ENCODE data around the gene GPD2.

Gene GPD2

DNA sequence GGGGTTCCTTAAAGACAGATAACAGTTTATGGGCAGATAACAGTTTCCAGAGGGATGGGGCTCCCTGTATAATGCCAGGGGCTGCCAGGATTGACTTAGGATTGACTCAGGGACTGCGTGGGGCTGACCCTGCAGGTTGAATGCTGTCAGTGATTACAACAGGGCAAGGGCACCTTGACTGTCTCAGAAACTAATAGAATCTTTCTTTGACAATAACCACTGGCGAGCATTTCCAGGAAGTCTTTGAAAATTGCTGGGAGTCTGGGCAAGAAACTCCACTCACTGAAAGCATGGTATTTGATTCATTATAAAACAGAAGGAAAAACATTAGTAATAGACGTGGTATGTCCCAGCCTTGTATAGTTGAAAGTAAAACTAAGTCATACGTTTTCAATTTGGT, 101.0 kb downstream of the GPD2 start:
- no peak for DNase-seq

DNA sequence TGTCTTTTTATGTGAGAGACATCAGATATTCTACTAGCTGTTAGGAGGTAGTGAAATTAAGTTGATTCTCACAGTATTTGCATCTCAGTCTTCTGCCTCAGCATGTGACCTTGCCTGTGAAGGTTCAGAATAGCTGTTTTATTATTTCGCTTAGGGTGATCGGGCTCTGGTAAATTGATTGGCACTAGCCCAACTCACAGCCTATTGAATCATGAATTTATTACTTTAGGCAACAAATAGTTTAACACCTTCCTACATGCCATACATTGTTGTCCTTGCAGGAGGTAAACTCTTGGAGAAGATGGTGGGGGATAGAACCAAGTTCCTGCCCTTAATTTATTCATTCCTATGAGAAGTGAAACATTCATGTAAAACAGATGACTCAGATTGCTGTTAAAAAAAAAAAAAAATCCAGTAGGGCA, 101.9 kb downstream of the GPD2 start:
- peak; percentile 0 for DNase-seq

DNA sequence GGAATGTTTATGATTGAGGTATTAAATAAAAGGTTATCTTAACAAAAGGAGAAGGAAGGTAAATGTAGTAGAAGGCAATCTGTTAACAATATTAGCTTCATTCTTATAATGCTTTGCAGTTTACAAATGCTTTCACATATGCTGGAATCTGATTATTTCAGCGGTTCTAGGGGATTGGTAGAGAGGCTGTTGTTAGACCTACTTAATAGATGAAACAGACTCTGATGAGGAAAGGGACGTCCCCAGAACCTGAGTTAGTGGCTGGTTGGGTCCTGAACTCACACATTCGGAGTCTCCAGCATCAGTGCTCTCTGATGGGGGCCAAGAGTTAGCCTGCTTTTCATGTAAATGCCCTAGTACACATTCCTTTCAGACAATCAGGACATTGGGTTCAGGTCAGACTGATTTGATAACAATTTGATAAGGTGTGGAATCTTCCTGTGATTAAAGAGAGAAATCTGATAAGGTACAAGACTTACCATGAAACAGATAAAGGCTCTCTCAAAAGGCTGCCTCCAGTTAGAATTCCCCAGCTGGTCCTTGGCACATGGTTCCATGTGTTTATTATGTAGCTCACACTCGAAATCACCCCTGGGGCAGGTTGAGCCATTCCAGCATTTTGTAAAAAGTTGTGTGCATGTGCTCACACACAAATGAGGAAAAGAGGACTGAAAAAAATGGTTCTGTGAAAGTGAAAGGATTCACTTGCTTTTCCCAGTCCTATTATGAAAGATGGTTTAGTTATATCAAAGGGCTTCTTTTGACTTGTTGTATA, 103.1 kb downstream of the GPD2 start:
- DNase-seq = no peak

DNA sequence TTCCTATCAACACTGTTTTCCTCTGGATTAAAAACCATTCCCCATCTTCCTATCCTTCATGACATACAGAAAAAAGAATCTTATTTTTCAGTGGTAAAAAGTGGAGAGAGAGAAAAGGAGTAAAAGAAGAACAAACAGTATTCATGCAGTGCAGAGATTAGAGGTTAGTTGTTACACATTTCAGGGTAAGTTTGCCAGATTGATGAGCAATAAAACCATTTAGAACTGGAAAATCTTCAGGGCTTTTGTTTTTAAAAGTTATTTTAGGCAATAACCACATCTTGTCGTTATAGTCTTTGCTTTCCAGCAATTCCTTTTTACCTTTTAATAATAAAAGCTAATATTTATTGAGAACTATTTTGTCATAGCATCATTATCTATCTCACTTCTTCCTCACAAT, 104.5 kb downstream of the GPD2 start:
- no peak for DNase-seq

DNA sequence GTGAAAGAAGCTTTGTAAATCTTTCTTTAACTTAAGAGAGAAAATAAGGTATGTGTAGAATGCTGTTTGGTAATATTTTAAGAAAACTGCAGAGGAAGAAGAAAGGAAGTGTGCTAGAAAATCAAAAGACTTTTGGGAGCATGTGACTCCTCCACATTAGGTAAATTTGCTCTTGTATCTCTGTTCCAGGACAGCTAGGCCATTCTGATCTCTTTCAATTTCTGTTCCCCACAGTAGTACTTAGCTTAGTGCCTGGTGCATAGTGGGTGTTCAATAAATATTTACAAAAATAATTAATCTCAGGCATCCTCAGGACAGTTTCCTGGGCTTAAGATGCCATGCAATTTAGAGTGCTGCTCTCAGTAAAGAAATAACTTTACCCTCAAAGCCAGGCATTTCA, 105.0 kb downstream of the GPD2 start:
- no peak for DNase-seq

DNA sequence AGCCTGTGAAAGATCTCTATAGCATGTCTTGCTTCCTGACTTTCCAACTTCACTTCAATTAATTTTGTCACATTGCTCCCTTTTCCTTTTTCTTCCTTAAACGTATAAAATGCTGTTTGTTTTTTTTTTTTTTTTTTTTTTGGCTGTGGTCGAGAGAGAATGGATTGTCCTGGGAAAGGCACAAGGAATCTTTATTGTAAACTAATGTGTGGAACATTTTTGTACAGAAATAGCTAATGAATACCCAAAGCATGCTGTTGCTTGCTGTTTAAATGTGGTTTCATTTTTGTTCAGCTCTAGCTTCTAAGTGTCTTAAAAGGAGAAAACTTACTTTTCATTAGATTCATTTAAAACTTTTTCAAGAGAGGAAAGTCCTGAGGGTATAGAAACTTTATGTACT, 105.5 kb downstream of the GPD2 start:
- DNase-seq = no peak

DNA sequence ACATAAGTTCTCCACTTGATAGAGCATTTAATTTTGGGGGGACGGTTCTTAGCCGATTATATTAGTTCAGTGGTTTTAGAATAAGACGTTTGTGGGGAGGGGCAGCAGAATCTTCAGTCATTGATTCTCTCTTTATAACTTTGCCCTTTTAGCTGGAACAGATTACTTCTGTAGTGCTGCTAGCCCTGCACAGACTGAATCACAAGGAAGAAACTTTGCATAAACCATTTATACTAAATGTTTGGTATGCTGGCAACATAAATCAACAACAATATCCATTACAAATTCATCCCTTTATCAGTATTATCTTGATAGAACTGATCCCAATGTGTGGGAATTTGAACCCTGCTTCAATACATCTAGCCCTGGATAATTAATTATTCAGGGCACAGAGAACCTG, 112.2 kb downstream of the GPD2 start:
- no peak for DNase-seq

DNA sequence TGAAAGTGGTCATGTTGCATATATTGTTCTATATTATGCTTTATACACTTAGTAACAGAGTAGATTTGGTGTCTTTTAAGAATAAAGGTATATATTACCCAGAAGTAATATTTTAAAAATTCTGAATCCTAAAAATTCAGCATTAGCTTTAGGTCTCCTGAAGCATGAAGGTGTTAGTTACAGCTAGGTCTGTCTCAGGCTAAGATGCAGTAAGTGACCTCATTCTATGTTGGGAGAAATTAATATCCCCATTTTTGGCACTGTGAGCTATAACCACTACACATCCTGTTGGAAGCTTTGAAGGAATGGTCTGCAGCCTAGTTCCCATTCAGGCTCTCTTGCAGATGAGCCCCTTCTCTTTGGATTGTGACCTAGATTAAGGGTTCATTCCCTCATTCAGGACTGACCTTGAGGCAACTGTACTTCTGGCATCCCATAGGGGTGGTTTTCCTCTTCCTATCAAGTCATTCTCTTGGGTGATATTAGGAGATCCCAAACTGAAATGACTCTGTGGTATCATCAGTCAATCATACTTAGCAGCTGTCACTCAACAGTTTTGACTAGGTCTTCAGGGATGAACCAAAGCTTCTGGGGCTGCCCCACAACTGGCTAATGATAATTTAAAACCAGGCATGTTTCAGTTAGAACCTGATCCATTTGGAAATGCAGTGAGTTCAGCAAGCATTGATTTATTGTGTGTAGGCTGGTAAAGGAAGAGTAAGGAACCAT, 117.7 kb downstream of the GPD2 start:
- no peak for DNase-seq

DNA sequence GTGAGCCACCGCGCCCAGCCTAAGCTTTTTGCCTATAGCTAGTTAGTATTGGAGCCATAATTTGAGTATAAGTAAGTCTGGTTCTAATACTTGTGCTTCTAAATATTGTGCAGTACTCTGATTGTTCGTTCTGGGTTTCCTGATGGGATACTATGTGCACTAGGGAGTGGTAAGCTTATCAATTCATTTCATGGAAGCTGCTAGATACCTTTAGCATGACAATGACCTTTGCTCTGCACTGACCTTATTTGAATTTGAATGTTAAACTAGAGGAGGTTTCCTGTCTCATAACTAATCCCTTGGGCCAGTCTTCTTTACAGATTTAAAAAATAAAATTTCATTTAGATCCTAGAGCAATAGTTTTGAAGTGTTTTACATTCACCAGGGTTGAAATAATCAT, 125.1 kb downstream of the GPD2 start:
- DNase-seq = no peak

DNA sequence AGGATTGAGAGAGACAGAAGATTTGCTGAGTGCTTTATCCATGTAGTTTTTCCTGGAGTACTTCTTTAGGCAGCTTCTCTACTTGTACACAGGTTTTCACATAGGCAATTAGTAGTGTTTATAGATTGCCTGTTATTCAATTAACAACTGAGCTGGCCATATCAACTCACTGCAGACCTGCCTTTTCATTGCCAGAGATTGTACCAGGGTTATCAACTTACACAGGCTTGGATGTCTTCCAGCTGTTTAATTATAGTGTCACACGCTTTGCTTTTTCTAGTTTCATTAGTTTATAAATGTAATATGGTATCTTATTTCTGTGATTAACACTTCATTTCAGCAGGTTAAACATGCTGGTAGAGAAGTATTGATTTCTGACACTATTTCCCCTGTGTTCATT, 125.9 kb downstream of the GPD2 start:
- DNase-seq = no peak

DNA sequence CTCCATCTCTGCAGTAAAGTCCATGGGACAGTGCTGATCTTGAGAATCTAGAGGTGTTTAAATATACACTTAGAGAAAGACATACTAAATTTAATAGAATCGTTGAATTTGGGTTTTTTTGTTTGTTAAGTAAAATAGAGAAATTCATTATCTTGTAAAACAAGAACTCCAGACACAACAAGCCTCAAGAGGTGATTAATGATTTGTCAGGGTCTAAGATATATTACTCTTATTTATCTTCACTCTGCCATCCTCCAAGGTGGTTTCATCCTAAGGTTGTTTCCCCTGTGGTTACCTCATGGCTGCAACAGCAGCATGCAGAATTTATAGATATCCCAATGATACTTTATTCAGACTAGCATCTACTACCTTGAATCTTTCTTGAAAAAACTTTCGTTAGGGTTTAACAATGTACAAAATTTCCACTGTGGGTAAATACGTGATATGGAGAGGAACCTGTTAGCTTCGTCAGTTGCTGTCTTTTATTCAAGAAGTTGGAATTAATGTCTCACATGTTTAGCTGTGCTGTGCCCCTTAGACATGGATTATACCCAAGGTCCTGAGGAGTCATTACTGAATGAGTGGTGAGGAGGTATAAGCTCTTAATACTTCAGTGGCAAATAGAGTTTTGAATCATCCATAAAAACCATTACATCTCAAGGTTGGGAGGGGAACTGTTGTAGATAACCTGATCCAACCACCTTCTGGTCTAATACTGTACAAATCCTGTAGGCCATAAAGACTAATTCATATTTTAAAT, 128.0 kb downstream of the GPD2 start:
- DNase-seq = no peak

DNA sequence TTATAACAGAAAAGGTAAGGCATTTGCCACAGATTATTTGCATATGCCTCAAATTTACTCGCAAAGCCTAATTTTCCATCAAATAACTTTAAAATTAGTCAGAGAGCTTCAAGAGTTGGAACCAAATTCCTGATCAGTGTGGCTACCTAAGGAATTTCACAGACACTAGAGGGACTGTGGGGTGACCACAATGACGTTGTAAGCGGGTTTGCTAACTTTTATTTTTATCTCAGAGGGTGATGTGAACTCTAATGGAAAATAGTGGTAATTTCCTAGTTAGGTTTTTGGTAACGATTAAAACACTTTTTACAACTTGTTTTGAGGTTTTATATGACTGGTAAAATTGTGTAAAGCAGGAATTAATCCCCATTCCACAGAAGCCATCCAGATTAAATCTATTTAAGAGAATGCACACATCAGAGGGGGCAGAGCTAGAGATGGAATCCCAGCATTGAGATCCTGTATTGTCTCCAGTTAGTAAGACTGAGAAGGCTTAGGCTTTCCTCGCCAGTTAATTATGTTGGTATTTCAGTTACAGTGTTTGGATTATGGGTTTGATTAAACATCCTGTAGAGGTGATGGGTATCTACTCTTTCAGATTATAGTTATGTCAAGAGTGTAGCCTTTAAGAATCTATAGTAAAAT, 129.0 kb downstream of the GPD2 start:
- DNase-seq = no peak

DNA sequence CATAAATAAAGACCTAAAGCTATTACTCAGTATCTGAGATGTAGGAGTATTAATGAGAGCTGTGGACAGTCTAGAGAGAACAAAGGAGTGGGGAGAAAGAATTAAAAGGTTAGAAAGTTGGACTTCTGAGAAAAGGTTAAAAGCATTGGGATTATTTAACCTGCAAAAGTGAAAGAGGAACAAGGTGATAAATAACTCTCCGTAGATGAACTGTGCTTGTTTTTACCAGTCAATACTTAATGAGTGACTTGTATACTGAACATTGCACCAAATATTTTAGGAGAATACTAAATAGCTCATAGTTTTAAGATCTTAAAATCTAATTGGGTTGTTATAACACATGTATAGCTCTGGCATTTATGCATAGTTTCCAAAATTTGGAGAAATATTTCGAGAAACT, 137.5 kb downstream of the GPD2 start:
- DNase-seq = no peak

DNA sequence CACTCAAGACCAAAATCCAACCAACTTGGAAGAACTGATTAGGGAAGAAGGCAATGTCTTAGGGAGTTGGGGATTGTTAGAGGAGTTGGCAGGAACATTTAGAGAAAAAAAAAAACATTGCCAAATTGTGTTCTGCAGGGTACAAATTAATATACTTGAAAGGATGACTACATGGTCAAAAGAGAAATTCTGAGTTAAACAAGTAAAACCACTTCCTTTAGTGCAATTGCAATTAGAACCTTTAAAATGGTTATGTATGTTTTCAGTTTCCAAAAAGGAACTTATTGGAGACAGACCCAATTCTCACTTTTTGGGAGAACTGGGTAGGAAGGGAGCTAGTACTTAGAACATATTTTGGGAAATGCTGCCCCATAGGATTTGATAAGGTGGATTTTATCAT, 137.9 kb downstream of the GPD2 start:
- no peak for DNase-seq

DNA sequence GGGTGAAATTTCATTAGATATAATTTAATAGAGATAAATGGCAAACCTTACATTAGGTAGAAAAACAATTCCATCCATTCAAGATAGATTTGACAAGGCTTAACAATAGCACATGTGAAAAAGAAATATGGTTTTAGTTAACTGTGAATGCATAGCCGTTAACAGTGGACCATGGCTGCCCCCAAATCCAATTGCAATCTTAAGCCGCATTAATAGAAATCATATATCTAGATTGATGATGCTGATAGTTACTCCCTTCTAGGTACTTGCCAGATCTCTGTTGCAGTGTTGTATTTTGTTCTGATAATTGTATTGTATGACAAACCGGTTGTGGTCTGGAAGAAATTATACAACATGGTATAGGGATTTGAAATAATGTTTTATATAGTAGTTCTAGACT, 139.8 kb downstream of the GPD2 start:
- DNase-seq = no peak

DNA sequence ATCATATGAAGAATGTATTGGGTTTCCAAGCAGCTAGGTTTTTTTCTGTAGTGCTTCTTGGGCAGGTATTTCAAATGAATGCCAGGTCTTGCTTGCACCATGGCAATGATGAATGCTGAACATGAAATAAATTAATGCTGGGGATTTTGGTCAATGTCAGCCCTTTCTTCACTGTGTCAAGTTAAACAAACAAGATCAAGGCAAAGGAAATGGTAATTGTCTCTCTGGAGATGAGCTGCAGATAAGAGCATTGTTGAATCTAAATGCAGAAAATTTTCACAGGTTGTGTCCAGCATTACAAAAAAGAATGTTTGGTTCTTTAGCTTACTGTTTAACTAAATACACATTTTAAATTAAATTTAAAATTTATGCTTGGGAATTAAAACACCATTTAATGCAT, 144.3 kb downstream of the GPD2 start:
- no peak for DNase-seq

DNA sequence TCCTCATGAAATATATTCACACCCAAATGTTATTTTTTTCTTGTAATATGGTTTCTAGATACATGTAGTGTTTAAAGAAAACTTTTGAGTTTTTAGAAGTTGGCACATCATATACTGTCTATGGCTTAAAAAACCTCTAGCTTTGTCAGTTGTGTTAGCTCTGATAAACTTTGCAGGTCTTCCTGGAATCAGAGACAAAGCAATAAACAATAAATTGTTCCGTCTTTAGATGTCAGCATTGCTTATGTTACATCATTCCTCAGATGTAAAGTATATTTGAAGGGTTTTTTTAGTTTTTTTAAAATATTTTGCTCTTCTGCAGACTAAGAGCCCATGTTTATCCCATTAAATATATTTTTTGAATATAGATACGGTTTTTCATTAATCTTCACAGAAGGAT, 145.1 kb downstream of the GPD2 start:
- no peak for DNase-seq

DNA sequence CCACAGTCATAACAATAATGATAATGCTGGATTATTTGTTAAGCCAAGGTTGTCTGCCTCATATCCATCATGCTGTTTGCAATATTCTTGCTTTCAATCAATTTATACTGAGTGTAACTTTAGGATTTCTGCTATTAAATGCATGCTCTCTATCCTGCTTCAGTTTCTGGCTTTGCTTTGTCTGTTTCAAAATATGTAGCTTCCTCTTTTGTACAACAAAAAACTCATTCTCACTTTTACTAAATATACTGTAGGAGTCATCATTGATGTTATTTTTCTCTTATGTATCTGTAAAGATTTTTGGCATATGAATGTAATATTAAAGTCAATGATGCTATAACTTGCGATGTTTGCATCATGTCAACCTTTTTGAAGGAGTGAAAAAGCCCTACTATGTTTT, 149.3 kb downstream of the GPD2 start:
- DNase-seq = peak; percentile 52

DNA sequence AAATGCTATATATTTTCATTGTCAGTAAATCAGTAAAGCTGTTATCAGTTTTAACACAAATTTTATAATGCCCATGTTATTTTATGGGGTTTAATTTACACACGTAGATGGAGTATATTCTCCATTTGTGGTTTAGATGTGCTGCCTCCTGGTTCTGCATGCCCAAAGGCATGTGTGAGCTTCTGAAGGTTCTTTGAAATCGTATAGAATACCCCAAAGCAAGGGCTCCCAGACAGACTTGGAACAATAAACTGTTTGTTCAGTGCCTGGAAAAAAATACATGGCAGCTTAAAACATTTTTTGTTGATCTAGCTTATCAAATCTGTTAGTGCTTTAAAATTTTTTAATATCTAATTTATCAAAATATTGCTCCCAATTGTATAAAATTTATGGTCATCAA, 150.4 kb downstream of the GPD2 start:
- no peak for DNase-seq

DNA sequence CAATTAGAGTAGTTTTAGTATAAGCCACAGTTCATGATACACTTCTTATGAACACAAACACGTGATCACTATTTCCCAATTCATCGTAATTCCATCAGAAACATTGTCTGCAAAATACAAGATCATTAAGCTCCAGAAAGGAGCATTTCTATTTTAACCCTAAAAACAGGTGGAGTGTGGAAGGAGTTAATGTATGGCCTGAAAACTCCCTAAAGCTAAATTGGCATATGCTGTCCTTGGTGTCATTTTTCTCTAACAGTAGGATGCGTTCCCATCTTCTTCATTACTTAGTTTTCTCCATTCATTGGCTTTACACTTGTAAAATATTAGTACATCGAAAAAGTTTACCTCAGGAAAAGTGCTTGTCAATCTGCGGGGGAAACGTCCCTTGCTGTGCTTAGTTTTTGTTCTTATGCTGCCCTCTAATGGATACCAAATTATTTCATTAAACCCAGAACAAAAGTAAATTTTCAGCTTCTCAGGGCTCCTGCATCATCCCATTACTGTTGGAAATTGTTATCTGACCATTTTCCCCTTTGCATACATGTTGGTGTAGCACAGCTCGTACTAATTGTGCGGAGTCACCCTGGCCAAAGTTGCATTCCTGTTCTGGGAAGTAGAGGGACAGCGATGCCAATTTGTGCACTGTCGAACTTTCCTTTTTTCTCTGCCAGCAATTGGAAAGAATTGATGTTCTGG, 153.4 kb downstream of the GPD2 start:
- DNase-seq = peak; percentile 17

DNA sequence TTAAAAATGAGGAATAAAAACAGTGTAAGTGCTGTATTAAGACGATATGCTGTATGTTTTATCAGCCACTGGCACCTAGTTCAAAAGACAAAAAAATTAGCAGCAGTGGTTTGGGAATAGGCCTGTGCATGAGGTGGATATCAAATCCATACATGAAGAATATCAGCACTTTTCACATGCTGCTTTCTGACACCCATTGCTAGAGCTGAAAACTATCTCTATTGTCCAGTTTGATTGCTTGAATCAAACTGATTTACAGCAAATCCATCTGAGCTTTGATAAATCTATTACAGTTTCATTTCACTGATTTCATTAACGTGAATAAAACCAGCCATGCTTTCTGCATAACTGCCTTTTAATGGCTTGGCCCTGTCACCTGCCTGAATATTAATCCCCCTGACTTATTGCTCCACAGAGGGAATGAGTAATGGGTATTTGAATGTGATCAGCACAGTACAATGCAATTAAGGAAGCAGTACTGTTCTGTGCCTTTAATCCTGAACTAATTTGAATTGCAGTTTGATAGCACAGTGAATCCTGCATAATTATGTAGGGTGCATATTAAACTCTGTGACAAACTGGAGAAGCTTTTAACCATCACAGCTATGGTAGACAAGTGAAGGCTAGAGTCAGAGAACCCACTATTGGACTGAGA, 154.0 kb downstream of the GPD2 start:
- DNase-seq = no peak
